GM12801 (cell line): ENCODE results near the gene HAVCR1.

ENCODE experiments used
- TF ChIP-seq, protein P1 (sequence below): IDR thresholded peaks from one replicate; pipeline ENCODE4 v1.5.1; 2011; ENCODE audit warnings: control low read depth; ENCODE audit not compliant: insufficient read length; ENCODE audit errors: extremely low read depth

The HAVCR1 gene

DNA sequence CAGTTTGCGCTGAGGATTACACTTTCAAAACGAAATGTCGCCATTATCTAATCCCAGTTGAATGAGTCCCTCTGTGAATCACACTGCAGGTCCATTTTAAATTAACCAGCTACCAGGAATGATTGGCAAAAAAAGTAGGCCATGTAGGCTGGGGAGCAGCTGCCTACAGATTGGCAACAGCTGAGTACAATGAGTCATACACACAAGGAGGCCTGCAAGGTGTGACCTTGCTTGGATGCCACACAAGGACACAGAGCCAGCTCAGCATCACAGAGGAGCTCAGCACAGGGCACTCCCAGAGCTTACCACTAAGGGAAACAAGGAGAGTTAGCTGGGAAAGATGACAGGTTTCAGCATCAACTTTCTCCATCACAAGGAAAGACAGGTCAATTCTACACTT lies 12.9 kb downstream of the HAVCR1 start:
- TF ChIP-seq, protein P1, sequence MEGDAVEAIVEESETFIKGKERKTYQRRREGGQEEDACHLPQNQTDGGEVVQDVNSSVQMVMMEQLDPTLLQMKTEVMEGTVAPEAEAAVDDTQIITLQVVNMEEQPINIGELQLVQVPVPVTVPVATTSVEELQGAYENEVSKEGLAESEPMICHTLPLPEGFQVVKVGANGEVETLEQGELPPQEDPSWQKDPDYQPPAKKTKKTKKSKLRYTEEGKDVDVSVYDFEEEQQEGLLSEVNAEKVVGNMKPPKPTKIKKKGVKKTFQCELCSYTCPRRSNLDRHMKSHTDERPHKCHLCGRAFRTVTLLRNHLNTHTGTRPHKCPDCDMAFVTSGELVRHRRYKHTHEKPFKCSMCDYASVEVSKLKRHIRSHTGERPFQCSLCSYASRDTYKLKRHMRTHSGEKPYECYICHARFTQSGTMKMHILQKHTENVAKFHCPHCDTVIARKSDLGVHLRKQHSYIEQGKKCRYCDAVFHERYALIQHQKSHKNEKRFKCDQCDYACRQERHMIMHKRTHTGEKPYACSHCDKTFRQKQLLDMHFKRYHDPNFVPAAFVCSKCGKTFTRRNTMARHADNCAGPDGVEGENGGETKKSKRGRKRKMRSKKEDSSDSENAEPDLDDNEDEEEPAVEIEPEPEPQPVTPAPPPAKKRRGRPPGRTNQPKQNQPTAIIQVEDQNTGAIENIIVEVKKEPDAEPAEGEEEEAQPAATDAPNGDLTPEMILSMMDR: no peak

DNA sequence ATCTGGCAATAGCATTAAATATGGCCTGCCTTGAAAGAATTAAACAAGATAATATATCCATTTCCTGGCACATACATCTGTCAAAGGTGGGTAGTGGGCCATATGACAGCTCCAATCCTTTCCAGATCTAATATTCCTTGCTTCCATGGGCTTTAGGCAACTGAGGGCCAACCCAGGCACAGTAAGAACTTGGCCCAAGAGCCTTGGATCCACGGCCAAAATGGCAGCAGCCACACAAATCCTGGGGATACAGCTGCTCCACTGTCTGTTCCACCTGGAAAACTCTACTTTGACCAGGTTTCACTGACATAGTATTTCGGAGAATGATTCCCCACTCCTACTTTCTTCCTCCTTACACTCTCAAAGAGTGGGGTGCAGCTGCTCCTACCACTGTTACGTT lies 13.3 kb downstream of the HAVCR1 start:
- TF ChIP-seq, protein P1: no peak

DNA sequence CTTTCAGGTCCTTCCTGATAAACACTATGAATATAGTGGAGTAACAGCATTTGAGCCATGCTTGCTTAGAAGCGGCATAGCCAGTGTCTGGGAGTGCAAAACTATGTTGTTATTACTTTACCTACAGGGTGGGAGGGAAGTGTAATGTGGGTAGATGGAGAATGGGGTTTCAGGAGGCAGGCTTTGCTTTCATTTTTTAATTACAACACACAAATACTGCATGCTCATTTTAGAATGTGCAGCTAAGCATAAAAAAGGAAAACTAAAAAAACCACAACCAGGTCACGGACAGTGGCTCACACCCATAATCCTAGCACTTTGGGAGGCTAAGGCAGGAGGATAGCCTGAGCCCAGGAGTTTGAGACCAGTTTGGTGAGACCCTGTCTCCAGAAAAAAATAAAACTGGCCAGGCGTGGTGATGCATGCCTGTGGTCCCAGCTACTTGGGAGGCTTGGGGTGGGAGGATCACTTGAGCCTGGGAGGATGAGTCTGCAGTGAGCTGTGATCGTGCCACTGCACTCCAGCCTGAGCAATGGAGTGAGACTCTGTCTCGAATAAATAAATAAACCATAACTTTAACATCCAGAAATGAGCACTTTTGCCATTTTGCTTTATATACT lies 20.2 kb downstream of the HAVCR1 start:
- TF ChIP-seq, protein P1: no peak

DNA sequence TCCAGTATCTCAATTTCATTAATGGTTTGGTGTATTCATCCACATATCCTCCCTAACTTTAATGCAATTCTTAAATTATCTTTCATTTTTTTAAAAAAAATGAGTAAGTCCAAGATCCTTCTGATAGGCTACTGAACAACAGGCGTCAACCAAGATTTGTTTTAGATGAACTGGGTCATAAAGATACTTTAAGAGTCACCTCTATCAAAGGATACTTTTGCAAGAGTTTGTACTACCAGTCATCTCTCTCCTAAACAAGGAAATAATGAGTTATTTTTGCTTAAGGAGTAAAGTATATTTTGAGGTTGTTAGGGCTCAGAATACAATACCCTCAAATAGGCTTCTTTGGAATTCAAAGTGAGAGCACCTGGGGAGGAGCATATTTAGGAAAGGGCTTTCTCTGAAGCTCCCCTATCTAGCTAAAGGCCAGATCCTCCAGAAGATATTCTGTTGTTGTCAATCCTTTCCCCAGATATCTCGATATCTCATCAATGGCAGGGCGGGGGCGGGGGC lies 25.8 kb downstream of the HAVCR1 start:
- TF ChIP-seq, protein P1: no peak

DNA sequence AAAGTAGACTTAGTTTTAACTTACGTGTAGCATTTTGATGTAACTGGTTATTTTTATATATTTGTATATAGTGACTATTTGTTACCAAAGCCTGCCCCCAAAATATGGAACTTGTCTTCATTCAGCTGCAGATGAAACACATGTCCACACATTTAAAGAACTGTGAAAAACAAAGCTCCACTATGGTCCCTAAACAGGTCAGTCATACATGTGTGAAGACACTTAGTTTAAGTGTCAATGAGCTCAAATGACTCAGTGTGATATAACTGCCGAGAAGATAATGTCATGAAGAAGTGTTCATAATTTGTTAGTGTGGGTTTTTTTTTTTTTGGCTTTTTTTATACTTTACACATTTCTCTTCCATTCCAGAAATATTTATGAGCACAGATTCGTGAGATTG lies 28.2 kb downstream of the HAVCR1 start:
- TF ChIP-seq, protein P1: no peak

DNA sequence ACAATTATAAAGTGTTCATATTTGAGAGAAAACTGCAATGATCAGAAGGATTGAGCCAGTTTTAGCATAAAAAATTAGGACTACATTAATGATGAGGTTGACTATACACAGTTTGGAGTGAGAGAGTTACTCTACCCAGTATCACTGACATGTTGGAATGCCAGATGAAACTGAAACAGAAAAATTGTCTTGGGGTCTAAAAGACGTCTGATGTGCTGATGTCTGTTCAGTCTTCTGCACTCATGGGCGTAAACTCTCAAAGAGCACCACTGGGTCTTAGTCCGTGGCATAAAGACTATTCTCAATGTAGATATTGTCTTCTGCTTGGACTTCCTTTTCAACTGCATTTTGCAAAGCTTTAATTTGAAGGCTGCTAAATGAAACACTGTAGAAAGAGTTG lies 29.5 kb downstream of the HAVCR1 start:
- TF ChIP-seq, protein P1: no peak

DNA sequence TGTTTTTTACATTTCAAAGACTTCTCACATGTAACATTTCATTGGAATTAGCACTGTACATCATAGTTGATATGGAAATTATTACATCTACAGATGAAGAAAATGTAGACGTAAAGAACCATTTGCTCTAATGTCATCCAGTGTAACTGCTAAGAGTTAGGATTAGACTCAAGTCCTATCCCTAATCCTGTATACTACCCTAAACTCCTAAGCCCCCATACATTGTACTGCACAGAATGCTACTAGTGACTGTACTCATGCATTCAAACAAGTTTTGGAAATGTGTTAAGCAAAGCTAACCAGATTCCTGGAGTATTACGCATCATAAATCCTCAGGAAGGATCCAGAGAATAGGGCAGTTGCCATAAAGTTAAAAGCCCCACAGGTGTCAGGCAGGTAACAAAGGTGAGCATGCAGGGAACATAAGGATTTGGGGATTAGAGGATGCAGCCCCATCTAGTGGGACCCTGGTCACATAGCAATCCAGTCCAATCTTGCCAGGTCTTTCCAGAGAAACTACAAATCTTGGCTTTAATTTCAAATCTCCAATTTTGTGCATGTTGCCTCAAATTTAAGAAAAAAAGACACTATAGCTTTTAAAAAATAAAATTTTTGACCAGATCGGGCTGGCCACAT lies 32.0 kb downstream of the HAVCR1 start:
- TF ChIP-seq, protein P1: no peak
